ENCODE measurements around the gene CYP4B1. TPM values are rescaled to one million over a fixed set of nuclear protein-coding genes. Genes with fewer than 3 reads are reported as not detected.
"Not testable (repeated sequence)": the region's sequence is repeated elsewhere in the genome, so short reads cannot be mapped to it uniquely, and the experiment has no call there.

The CYP4B1 gene
- total RNA-seq, 2 donors from 2014 or later: not detected

GRCh38 chr1:46778456-46778855 lies 20.4 kb upstream of the CYP4B1 start:
- ATAC-seq; H3K36me3 Mint-ChIP-seq; H3K9me3 Mint-ChIP-seq; DNase-seq (ENCODE audit: low spot score in 2 of 2); H3K27ac Mint-ChIP-seq: not testable (repeated sequence)

GRCh38 chr1:46784666-46785065 lies 14.2 kb upstream of the CYP4B1 start:
- ATAC-seq: no peak
- H3K9me3 Mint-ChIP-seq: peaks cover 6 to 9% of the 10 kb centered on the region in 2 donors
- H3K36me3 Mint-ChIP-seq: peaks cover 6 to 9% of the 10 kb centered on the region in 2 donors

GRCh38 chr1:46788634-46789033 lies 10.2 kb upstream of the CYP4B1 start:
- not testable (repeated sequence) for H3K9me3 Mint-ChIP-seq; DNase-seq (ENCODE audit: low spot score in 2 of 2); ATAC-seq; H3K36me3 Mint-ChIP-seq; H3K27ac Mint-ChIP-seq

More at GRCh38 chr1:46784666-46785065, 14.2 kb upstream of the CYP4B1 start:
- H3K27ac Mint-ChIP-seq: no peak overlapping the region
- DNase-seq (ENCODE audit: low spot score in 2 of 2): no peak

GRCh38 chr1:46790446-46791101 lies 8.3 kb upstream of the CYP4B1 start:
- DNase-seq (ENCODE audit: low spot score in 2 of 2) (no peak), ATAC-seq (no peak)
- H3K9me3 Mint-ChIP-seq: no peaks in the 10 kb centered on the region
- no peak overlapping the region for H3K27ac Mint-ChIP-seq
- H3K36me3 Mint-ChIP-seq: no peaks in the 10 kb centered on the region

GRCh38 chr1:46793126-46793525 lies 5.7 kb upstream of the CYP4B1 start:
- ATAC-seq: no peak

GRCh38 chr1:46797696-46798470 lies 963 bp upstream of the CYP4B1 start:
- H3K9me3 Mint-ChIP-seq: no peaks in the 10 kb centered on the region
- DNase-seq (ENCODE audit: low spot score in 2 of 2) (no peak), ATAC-seq (no peak)
- H3K36me3 Mint-ChIP-seq: peaks cover 0 to 5% of the 10 kb centered on the region in 2 donors
- H3K27ac Mint-ChIP-seq: no peak overlapping the region

More at GRCh38 chr1:46793126-46793525, 5.7 kb upstream of the CYP4B1 start:
- DNase-seq (ENCODE audit: low spot score in 2 of 2): no peak
- peaks cover 0 to 5% of the 10 kb centered on the region in 2 donors for H3K36me3 Mint-ChIP-seq
- no peak overlapping the region for H3K27ac Mint-ChIP-seq
- no peaks in the 10 kb centered on the region for H3K9me3 Mint-ChIP-seq

- Mint-ChIP-seq H3K9me3 (no peaks in the 10 kb centered on the region), H3K36me3 (peaks cover 0 to 5% of the 10 kb centered on the region in 2 donors), H3K27ac (no peak overlapping the region)
- ATAC-seq (no peak), DNase-seq (ENCODE audit: low spot score in 2 of 2) (no peak)
Observed at GRCh38 chr1:46800742-46801141, 1.9 kb downstream of the CYP4B1 start.

- DNase-seq (ENCODE audit: low spot score in 2 of 2) (no peak), ATAC-seq (no peak)
- Mint-ChIP-seq H3K9me3 (no peaks in the 10 kb centered on the region), H3K36me3 (peaks cover 0 to 3% of the 10 kb centered on the region in 2 donors), H3K27ac (no peak overlapping the region)
Observed at GRCh38 chr1:46801323-46802055, 2.6 kb downstream of the CYP4B1 start.

- DNase-seq (ENCODE audit: low spot score in 2 of 2) (no peak), ATAC-seq (no peak)
- no peaks in the 10 kb centered on the region for H3K36me3 Mint-ChIP-seq
- no peak overlapping the region for H3K27ac Mint-ChIP-seq
- H3K9me3 Mint-ChIP-seq: no peaks in the 10 kb centered on the region
Observed at GRCh38 chr1:46802081-46802480, 3.2 kb downstream of the CYP4B1 start.

GRCh38 chr1:46802901-46803574 lies 4.2 kb downstream of the CYP4B1 start:
- H3K36me3 Mint-ChIP-seq: no peaks in the 10 kb centered on the region
- DNase-seq (ENCODE audit: low spot score in 2 of 2) (no peak), ATAC-seq (no peak)
- H3K27ac Mint-ChIP-seq: no peak overlapping the region
- no peaks in the 10 kb centered on the region for H3K9me3 Mint-ChIP-seq

- no peaks in the 10 kb centered on the region for H3K36me3 Mint-ChIP-seq
- no peak overlapping the region for H3K27ac Mint-ChIP-seq
- ATAC-seq: no peak
- no peak for DNase-seq (ENCODE audit: low spot score in 2 of 2)
- H3K9me3 Mint-ChIP-seq: no peaks in the 10 kb centered on the region
Observed at GRCh38 chr1:46804027-46804889, 5.4 kb downstream of the CYP4B1 start.

GRCh38 chr1:46804926-46805325 lies 6.1 kb downstream of the CYP4B1 start:
- no peak for DNase-seq (ENCODE audit: low spot score in 2 of 2)
- Mint-ChIP-seq H3K36me3 (no peaks in the 10 kb centered on the region), H3K9me3 (no peaks in the 10 kb centered on the region), H3K27ac (no peak overlapping the region)
- no peak for ATAC-seq

- Mint-ChIP-seq H3K36me3 (no peaks in the 10 kb centered on the region), H3K27ac (no peak overlapping the region), H3K9me3 (no peaks in the 10 kb centered on the region)
- DNase-seq (ENCODE audit: low spot score in 2 of 2): no peak
- ATAC-seq: no peak
Observed at GRCh38 chr1:46805755-46806154, 6.9 kb downstream of the CYP4B1 start.

GRCh38 chr1:46806196-46807020 lies 7.6 kb downstream of the CYP4B1 start:
- no peaks in the 10 kb centered on the region for H3K9me3 Mint-ChIP-seq
- no peak for DNase-seq (ENCODE audit: low spot score in 2 of 2)
- no peaks in the 10 kb centered on the region for H3K36me3 Mint-ChIP-seq

More at GRCh38 chr1:46806196-46807020, 7.6 kb downstream of the CYP4B1 start:
- H3K27ac Mint-ChIP-seq: no peak overlapping the region
- ATAC-seq: no peak

All from activated naive CD4-positive, alpha-beta T cell treated with anti-CD3 and anti-CD28 coated beads, Interleukin-2, amount 50 U/mL, for 72 hours (primary cell).